Activated T-cell treated with anti-CD3 and anti-CD28 coated beads, Interleukin-2, amount 50 U/mL, for 4 hours (primary cell): Measurements from ENCODE around the gene AHSA1. TPM values are rescaled to one million over a fixed set of nuclear protein-coding genes. Genes with fewer than 3 reads are reported as not detected.
"Not testable (repeated sequence)": the region's sequence is repeated elsewhere in the genome, so short reads cannot be mapped to it uniquely, and the experiment has no call there.

Experiments
- ATAC-seq, 2 donors: fragments of 200-7000 bp; cut with Tn5 transposase; one replicate each; pipeline ENCODE4 v1.10.0; 2021
- DNase-seq: peaks from one replicate; pipeline ENCODE4 v3.0.0-alpha.2; 2020
- H3K27me3 Mint-ChIP-seq: one replicate; pipeline ENCODE4 v1.8.0; 2021; ENCODE audit warnings: low read depth, mixed read lengths
- H3K36me3 Mint-ChIP-seq: one replicate; pipeline ENCODE4 v1.8.0; 2022; ENCODE audit warnings: mixed read lengths; ENCODE audit not compliant: insufficient read depth
- H3K4me1 Mint-ChIP-seq: one replicate; pipeline ENCODE4 v1.8.0; 2021; ENCODE audit warnings: low read depth, mixed read lengths
- H3K4me3 Mint-ChIP-seq: one replicate; pipeline ENCODE4 v1.8.0; 2021; ENCODE audit warnings: mild to moderate bottlenecking, moderate library complexity, mixed read lengths
- H3K9me3 Mint-ChIP-seq: one replicate; pipeline ENCODE4 v1.8.0; 2021; ENCODE audit warnings: mixed read lengths
- total RNA-seq, 3 donors: library from RNA; stranded (reverse); gene quantifications; one replicate each; pipeline ENCODE4 v1.2.1, GENCODE V29; 2021

Gene AHSA1
- 100 to 1,000 TPM; 339 to 369 (median 361) TPM for total RNA-seq

DNA sequence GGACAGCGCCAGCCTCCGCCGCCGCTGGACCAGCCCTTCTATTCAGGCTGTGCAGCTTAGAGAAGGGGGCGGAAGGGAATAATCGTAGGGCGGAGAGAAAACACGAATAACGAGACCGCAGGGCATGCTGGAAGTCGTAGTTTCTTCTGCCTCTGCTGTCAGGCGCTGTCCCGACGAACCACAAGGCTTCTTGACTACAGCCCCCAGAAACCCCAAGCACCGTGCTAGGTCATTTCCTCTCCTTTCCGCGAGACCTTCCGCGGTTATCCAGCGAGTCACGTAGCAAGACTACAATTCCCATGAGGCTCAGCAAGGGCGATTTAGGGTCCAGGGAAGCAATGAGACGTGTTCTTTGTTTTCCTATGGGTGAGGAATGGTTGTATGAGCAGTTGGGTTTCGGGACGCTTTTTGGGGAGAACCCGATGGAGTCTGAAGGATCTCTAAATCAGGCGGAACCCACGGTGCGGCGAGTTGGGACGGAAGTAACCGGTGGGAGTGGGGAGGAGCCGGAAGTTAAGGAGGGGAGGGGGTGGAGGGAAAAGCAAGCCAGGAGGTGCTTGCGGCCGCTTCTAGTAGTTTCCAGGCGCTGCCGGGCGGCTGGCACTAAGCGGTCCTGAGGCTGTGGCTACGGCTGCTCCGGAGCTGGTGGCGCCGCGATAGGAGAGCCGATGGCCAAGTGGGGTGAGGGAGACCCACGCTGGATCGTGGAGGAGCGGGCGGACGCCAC lies at the start of gene AHSA1, which contains the start of gene VIPAS39:
TSS of gene AHSA1 (plus strand) at position 572 of the 727 bp plus-strand sequence. CDS start at position 669, 97 bp downstream.
TSS of gene VIPAS39 (minus strand) at position 80 of the 727 bp plus-strand sequence. CDS start 3,499 bp downstream, outside the sequence.
- Mint-ChIP-seq H3K36me3 (peaks cover 34% of the 10 kb centered on the region), H3K4me1 (peaks cover 35% of the 10 kb centered on the region)
- ATAC-seq: peak; percentile 96

GRCh38 chr14:77409131-77409533 lies 48.8 kb upstream of the AHSA1 start:
- no peaks in the 10 kb centered on the region for H3K9me3 Mint-ChIP-seq
- no peaks in the 10 kb centered on the region for H3K27me3 Mint-ChIP-seq
- peaks cover 3% of the 10 kb centered on the region for H3K36me3 Mint-ChIP-seq
- no peak for DNase-seq
- H3K4me3 Mint-ChIP-seq: no peak overlapping the region
- ATAC-seq: no peak
- peaks cover 10% of the 10 kb centered on the region for H3K4me1 Mint-ChIP-seq

More for the DNA sequence above, at the start of gene AHSA1, which contains the start of gene VIPAS39:
- Mint-ChIP-seq H3K4me3 (peak within 1 kb of the TSS; percentile 100), H3K27me3 (no peaks in the 10 kb centered on the region), H3K9me3 (no peaks in the 10 kb centered on the region)
- peak; percentile 85 for DNase-seq

DNA sequence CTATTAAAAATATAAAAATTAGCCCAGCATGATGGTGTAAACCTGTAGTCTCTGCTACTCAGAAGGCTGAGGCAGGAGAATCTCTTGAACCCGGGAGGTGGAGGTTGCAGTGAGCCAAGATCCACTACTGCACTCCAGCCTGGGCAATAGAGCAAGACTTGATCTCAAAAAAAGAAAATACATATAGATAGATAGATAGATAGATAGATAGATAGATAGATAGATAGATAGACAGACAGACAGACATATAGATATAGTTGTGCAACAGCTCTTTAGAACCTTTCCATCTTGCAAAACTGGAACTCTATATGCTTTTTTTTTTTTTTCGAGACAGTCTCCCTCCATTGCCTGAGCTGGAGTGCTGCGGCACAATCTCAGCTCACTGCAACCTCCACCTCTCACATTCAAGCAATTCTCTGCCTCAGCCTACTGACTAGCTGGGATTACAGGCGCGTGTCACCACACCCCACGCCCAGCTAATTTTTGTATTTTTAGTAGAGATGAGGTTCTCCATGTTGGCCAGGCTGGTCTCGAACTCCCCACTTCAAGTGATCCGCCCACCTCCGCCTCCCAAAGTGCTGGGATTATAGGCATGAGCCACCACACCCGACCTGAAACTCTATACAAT lies 42.4 kb upstream of the AHSA1 start:
- H3K36me3 Mint-ChIP-seq, H3K4me1 Mint-ChIP-seq, H3K4me3 Mint-ChIP-seq, ATAC-seq, DNase-seq, H3K27me3 Mint-ChIP-seq: not testable (repeated sequence)
- peaks cover 21% of the 10 kb centered on the region for H3K9me3 Mint-ChIP-seq

DNA sequence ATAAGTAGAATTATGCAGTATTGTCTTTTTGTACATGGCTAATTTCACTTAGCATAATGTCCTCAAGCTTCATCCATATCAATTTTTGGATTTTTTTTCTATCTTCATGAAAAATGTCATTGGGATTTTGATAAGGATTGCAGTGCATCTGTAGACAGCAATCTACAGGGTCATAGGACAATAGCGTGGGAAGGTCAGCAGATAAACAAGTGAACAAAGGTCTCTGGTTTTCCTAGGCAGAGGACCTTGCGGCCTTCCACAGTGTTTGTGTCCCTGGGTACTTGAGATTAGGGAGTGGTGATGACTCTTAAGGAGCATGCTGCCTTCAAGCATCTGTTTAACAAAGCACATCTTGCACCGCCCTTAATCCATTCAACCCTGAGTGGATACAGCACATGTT lies 41.8 kb upstream of the AHSA1 start:
- not testable (repeated sequence) for DNase-seq, H3K27me3 Mint-ChIP-seq, H3K4me3 Mint-ChIP-seq, H3K36me3 Mint-ChIP-seq, ATAC-seq, H3K4me1 Mint-ChIP-seq
- peaks cover 21% of the 10 kb centered on the region for H3K9me3 Mint-ChIP-seq

DNA sequence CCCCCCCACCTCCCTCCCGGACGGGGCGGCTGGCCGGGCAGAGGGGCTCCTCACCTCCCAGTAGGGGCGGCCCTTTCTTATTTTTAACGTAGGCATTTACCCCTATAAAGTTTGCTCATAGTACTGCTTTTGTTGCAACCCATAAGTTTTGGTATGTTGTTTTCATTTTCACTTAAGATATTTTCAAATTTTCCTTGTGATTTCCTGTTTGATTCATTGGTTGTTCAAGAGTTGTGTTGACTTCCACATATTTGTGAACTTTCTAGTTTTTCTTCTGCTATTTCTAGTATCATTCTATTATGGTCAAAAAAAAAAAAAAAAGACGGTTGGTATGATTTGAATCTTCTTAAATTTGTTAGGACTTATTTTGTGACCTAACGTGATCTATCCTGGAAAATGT lies 41.1 kb upstream of the AHSA1 start:
- Mint-ChIP-seq H3K27me3 (no peaks in the 10 kb centered on the region), H3K9me3 (peaks cover 23% of the 10 kb centered on the region), H3K36me3 (peaks cover 10% of the 10 kb centered on the region), H3K4me1 (no peaks in the 10 kb centered on the region), H3K4me3 (no peak overlapping the region)
- ATAC-seq (no peak), DNase-seq (no peak)

GRCh38 chr14:77421201-77421600 lies 36.7 kb upstream of the AHSA1 start:
- Mint-ChIP-seq H3K27me3 (no peaks in the 10 kb centered on the region), H3K36me3 (peaks cover 47% of the 10 kb centered on the region), H3K4me3 (no peak overlapping the region), H3K9me3 (peaks cover 27% of the 10 kb centered on the region), H3K4me1 (no peaks in the 10 kb centered on the region)
- no peak for ATAC-seq
- no peak for DNase-seq

GRCh38 chr14:77423423-77423822 lies 34.5 kb upstream of the AHSA1 start, which contains the start of gene NOXRED1:
TSS of gene NOXRED1 (minus strand) at chr14:77423523. CDS start at chr14:77422889, 634 bp downstream.
- Mint-ChIP-seq H3K4me3 (no peak within 1 kb of the TSS), H3K27me3 (no peaks in the 10 kb centered on the region), H3K36me3 (peaks cover 69% of the 10 kb centered on the region), H3K4me1 (no peaks in the 10 kb centered on the region), H3K9me3 (peaks cover 17% of the 10 kb centered on the region)
- ATAC-seq (no peak), DNase-seq (no peak)

GRCh38 chr14:77424862-77425261 lies 33.0 kb upstream of the AHSA1 start:
- no peak for ATAC-seq
- DNase-seq: no peak
- Mint-ChIP-seq H3K9me3 (peaks cover 10% of the 10 kb centered on the region), H3K4me1 (no peaks in the 10 kb centered on the region), H3K4me3 (no peak overlapping the region), H3K36me3 (peaks cover 80% of the 10 kb centered on the region), H3K27me3 (no peaks in the 10 kb centered on the region)

GRCh38 chr14:77426396-77426795 lies 31.5 kb upstream of the AHSA1 start:
- DNase-seq (no peak), ATAC-seq (no peak)
- Mint-ChIP-seq H3K4me3 (no peak overlapping the region), H3K36me3 (peaks cover 85% of the 10 kb centered on the region), H3K4me1 (no peaks in the 10 kb centered on the region), H3K9me3 (peaks cover 7% of the 10 kb centered on the region), H3K27me3 (no peaks in the 10 kb centered on the region)

GRCh38 chr14:77436042-77436441 lies 21.9 kb upstream of the AHSA1 start:
- ATAC-seq (no peak), DNase-seq (no peak)
- H3K36me3 Mint-ChIP-seq: peaks cover 32% of the 10 kb centered on the region
- H3K9me3 Mint-ChIP-seq: no peaks in the 10 kb centered on the region
- no peaks in the 10 kb centered on the region for H3K27me3 Mint-ChIP-seq
- no peak overlapping the region for H3K4me3 Mint-ChIP-seq
- H3K4me1 Mint-ChIP-seq: no peaks in the 10 kb centered on the region

DNA sequence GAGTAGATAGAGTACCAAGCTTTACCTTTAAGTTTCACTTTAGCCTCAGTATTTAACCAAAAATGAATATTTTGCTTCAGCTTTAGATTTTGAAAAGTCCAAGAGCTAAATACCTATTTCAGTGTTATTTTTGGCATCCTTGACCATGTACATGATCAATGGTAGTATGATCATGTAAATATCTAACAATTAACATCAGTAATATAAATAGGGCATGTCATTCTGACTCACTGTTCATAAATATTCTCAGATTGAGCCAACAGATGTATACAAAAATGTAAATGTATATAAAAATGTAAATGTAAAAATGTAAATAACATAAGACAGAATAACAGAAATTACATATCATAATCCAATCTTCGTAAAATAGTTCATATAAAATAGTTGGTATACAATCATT lies 19.3 kb upstream of the AHSA1 start:
- no peaks in the 10 kb centered on the region for H3K27me3 Mint-ChIP-seq
- no peaks in the 10 kb centered on the region for H3K9me3 Mint-ChIP-seq
- ATAC-seq (no peak), DNase-seq (no peak)
- H3K4me3 Mint-ChIP-seq: no peak overlapping the region
- H3K4me1 Mint-ChIP-seq: no peaks in the 10 kb centered on the region
- H3K36me3 Mint-ChIP-seq: peaks cover 43% of the 10 kb centered on the region

DNA sequence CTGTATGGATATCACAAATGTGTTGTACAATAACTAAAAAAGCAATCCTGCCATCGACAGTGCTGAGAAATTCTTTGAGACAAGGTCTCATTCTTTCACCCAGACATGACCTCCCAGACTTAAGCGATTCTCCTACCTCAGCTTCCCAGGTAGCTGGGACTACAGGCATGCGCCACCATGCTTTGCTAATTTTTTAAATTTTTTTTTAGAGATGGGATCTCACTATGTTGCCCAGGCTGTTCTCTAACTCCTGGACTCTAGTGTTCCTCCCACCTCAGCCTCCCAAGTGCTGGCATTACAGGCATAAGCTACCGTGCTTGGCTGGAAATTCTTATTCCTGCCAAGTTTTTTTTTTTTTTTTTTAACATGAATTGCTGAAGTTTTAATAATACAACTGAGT lies 18.0 kb upstream of the AHSA1 start:
- Mint-ChIP-seq H3K27me3 (no peaks in the 10 kb centered on the region), H3K4me1 (no peaks in the 10 kb centered on the region), H3K4me3 (no peak overlapping the region), H3K36me3 (peaks cover 38% of the 10 kb centered on the region), H3K9me3 (no peaks in the 10 kb centered on the region)
- ATAC-seq (no peak), DNase-seq (no peak)

DNA sequence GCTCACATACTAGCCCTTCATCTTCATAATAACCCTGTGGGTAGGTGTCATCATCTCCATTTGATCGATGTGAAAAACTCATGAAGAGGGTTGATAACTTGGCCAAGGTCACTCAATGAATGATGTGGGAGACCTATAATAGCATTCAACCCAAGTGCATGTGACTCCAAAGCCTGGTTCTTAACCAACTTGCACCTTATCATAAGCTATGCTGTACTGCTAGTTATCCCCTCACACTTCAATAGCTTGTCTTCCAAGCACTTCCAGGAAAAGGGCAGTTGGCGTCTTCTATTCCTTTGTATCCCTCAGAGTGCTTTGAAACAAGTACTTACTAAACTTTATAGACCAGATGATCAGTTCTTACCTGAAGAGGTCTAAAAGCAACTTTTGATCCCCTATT lies 15.7 kb upstream of the AHSA1 start:
- Mint-ChIP-seq H3K36me3 (peaks cover 30% of the 10 kb centered on the region), H3K4me3 (no peak overlapping the region), H3K9me3 (no peaks in the 10 kb centered on the region), H3K27me3 (no peaks in the 10 kb centered on the region), H3K4me1 (no peaks in the 10 kb centered on the region)
- DNase-seq (no peak), ATAC-seq (no peak)

DNA sequence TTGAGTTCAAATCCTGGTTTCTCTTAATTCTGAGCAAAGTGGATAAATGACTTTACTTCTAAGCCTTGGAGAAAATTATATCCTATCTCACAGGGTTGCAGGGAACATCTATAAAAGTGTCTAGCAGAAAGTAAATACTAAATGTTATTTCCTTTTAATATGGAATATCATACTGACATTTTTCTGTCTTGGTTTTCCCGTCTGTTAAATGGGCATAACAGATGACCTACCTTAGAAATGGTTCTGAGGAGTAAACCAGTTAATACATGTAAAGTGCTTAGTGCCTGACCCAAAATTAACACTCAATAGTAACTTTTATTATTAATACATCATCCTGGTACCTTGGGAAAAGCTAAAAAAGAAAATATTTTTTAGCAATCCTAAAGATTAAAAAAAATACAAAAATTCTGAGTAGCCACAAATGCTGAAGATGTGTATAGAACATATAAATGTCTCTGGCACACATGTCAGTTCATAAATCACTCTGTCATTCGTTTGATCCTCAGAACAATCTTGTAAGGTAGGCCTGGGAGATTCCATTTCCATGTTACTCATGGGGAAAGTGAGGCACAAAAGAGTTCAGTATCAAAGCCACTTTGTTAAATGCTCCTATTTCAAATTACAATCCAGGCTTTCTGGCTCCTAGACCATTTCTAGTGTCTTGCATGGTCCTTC lies 1.8 kb upstream of the AHSA1 start:
- peaks cover 32% of the 10 kb centered on the region for H3K36me3 Mint-ChIP-seq
- ATAC-seq (no peak), DNase-seq (no peak)

More for the DNA sequence above, 1.8 kb upstream of the AHSA1 start:
- Mint-ChIP-seq H3K27me3 (no peaks in the 10 kb centered on the region), H3K4me1 (peaks cover 31% of the 10 kb centered on the region), H3K9me3 (no peaks in the 10 kb centered on the region), H3K4me3 (peak overlapping the region; percentile 100)
